Liver (tissue), 9 donors: ENCODE measurements around the gene APBA1. TPM values are rescaled to one million over a fixed set of nuclear protein-coding genes. Genes with fewer than 3 reads are reported as not detected.

ENCODE experiments used
- DNase-seq: peaks from one replicate; pipeline ENCODE4 v3.0.0-alpha.2; 2017; ENCODE audit warnings: low spot score
- H3K27ac ChIP-seq, 2 donors: one replicate each; pipeline ENCODE4 v1.7.0; 2013; ENCODE audit warnings: inconsistent platforms in 2 of 2, low read length in 2 of 2, control low read depth in 1 of 2, low read depth in 1 of 2, mild to moderate bottlenecking in 1 of 2
- H3K27me3 ChIP-seq, 4 donors: one replicate each; pipeline versions ENCODE4 v1.6.1 to v1.7.0; 2013; ENCODE audit warnings: low read length in 3 of 4, inconsistent platforms in 1 of 4, mild to moderate bottlenecking in 1 of 4, moderate library complexity in 1 of 4; ENCODE audit not compliant: control insufficient read depth in 4 of 4, insufficient read depth in 4 of 4
- H3K36me3 ChIP-seq, 4 donors: one replicate each; pipeline versions ENCODE4 v1.6.1 to v1.7.0; 2013; ENCODE audit warnings: low read length in 3 of 4, mild to moderate bottlenecking in 3 of 4, low read depth in 1 of 4, moderate library complexity in 1 of 4; ENCODE audit not compliant: control insufficient read depth in 4 of 4, insufficient read depth in 3 of 4
- H3K4me1 ChIP-seq, 4 donors: one replicate each; pipeline versions ENCODE4 v1.6.1 to v1.7.0; 2013; ENCODE audit warnings: low read length in 3 of 4, mild to moderate bottlenecking in 3 of 4, moderate library complexity in 1 of 4; ENCODE audit not compliant: control insufficient read depth in 4 of 4, insufficient read depth in 4 of 4
- H3K4me3 ChIP-seq, 3 donors: one replicate each; pipeline versions ENCODE4 v1.6.1 to v1.7.0; 2013; ENCODE audit warnings: low read length in 3 of 3, control low read depth in 1 of 3, low read depth in 1 of 3, mild to moderate bottlenecking in 1 of 3
- H3K9ac ChIP-seq, 2 donors: one replicate each; pipeline ENCODE4 v1.7.0; 2013; ENCODE audit warnings: low read length in 2 of 2, mild to moderate bottlenecking in 2 of 2, moderate library complexity in 2 of 2, control low read depth in 1 of 2, low read depth in 1 of 2
- H3K9me3 ChIP-seq, 4 donors: one replicate each; pipeline versions ENCODE4 v1.6.1 to v1.7.0; 2013; ENCODE audit warnings: low read length in 3 of 4; ENCODE audit not compliant: control insufficient read depth in 4 of 4
- ATF3 ChIP-seq: IDR thresholded peaks from 2 replicates; pipeline ENCODE4 v1.6.1; 2016; ENCODE audit warnings: antibody characterized with exemption
- CTCF ChIP-seq: fragments of 150-350 bp; IDR thresholded peaks from 2 replicates; pipeline ENCODE4 v1.5.1; 2017; ENCODE audit warnings: improper control_type of control experiment, low read depth, low read length; ENCODE audit not compliant: missing input control
- EGR1 ChIP-seq, 2 donors: IDR thresholded peaks; 2 replicates each; pipeline ENCODE4 v1.6.1; 2016 to 2018; ENCODE audit warnings: antibody characterized with exemption in 2 of 2, low read depth in 2 of 2
- FOXA1 ChIP-seq: IDR thresholded peaks from 2 replicates; pipeline ENCODE4 v1.6.1; 2016; ENCODE audit warnings: antibody characterized with exemption
- FOXA2 ChIP-seq: IDR thresholded peaks from 2 replicates; pipeline ENCODE4 v1.6.1; 2016; ENCODE audit warnings: antibody characterized with exemption
- HNF4G ChIP-seq: IDR thresholded peaks from 2 replicates; pipeline ENCODE4 v1.6.1; 2016; ENCODE audit warnings: antibody characterized with exemption
- JUND ChIP-seq, 2 donors: IDR thresholded peaks; 2 replicates each; pipeline ENCODE4 v1.6.1; 2016; ENCODE audit warnings: antibody characterized with exemption in 2 of 2
- MAX ChIP-seq: IDR thresholded peaks from 2 replicates; pipeline ENCODE4 v1.6.1; 2016; ENCODE audit warnings: antibody characterized with exemption
- NR2F2 ChIP-seq: IDR thresholded peaks from 2 replicates; pipeline ENCODE4 v1.6.1; 2016; ENCODE audit warnings: antibody characterized with exemption
- RAD21 ChIP-seq, 2 donors: IDR thresholded peaks; 2 replicates each; pipeline ENCODE4 v1.6.1; 2016; ENCODE audit warnings: antibody characterized with exemption in 2 of 2, mild to moderate bottlenecking in 2 of 2
- REST ChIP-seq: IDR thresholded peaks from 2 replicates; pipeline ENCODE4 v1.6.1; 2016; ENCODE audit warnings: antibody characterized with exemption, mild to moderate bottlenecking
- TAF1 ChIP-seq: conservative IDR thresholded peaks from 2 replicates; pipeline ENCODE4 v1.6.1; 2016; ENCODE audit warnings: antibody characterized with exemption, mild to moderate bottlenecking
- ZBTB33 ChIP-seq: IDR thresholded peaks from 2 replicates; pipeline ENCODE4 v1.6.1; 2016; ENCODE audit warnings: antibody characterized with exemption
- WGBS: extraction: QIAGEN DNeasy Blood & Tissue Kit; methylation state at CpG from one replicate; pipeline ENCODE4 v1.1.7; 2013; 5-methylcytosine and 5-hydroxymethylcytosine counted together
- polyA plus RNA-seq, 2 donors: library from polyadenylated mRNA; stranded (reverse) in 1 of 2; unstranded in 1 of 2; fragments of 200-250 nt in 1 of 2; fragments of >200 nt in 1 of 2; fragmentation: Nextera tagmentation in 1 of 2; extraction: Ambion mirVana in 1 of 2; gene quantifications; one replicate each; pipeline versions ENCODE4 v1.2.1 to v1.2.3, GENCODE V29; 2013 to 2015
- total RNA-seq, 2 donors: library from RNA; depleted of rRNA; stranded (reverse); fragments of >200 nt; gene quantifications; one replicate each; pipeline ENCODE4 v1.2.3, GENCODE V29; 2014
- donor health status: healthy.
- donor health status: healthy.
- donor health status: healthy.
- donor health status: healthy.
- donor health status: healthy.

Gene APBA1
- total and polyA plus RNA-seq, 4 donors, result 2.8 to 19.0 (median 6.1) TPM

GRCh38 chr9:69649566-69650250 is 22.5 kb downstream of the APBA1 start:
- no peak for DNase-seq
- H3K9ac ChIP-seq, result no peak overlapping the region
- H3K27ac ChIP-seq, result no peak overlapping the region

GRCh38 chr9:69647804-69648203 is 24.4 kb downstream of the APBA1 start:
- H3K36me3 ChIP-seq, result no peaks in the 10 kb centered on the region
- H3K4me1 ChIP-seq, result peaks cover under 1 to 42% (median 8%) of the 10 kb centered on the region in 4 donors
- 91% methylated on average over 3 of the region's 3 CpGs for WGBS
- H3K9me3 ChIP-seq, result no peaks in the 10 kb centered on the region
- DNase-seq, result no peak
- no peak overlapping the region for H3K9ac ChIP-seq
- no peak overlapping the region for H3K4me3 ChIP-seq
- no peaks in the 10 kb centered on the region for H3K27me3 ChIP-seq
- no peak overlapping the region for H3K27ac ChIP-seq
- no peak for TF ChIP-seq HNF4G
- TF ChIP-seq RAD21 (IDR thresholded peaks at IDR 0.05), result no peak
- no peak for TF ChIP-seq CTCF
- TF ChIP-seq ATF3, result no peak
- no peak for TF ChIP-seq ZBTB33
- TF ChIP-seq FOXA2, result no peak
- no peak for TF ChIP-seq NR2F2
- no peak for TF ChIP-seq EGR1 (IDR thresholded peaks at IDR 0.05; ENCODE audit: low read depth in 2 of 2)
- no peak for TF ChIP-seq JUND (IDR thresholded peaks at IDR 0.05)
- no peak for TF ChIP-seq REST

More at GRCh38 chr9:69649566-69650250, 22.5 kb downstream of the APBA1 start:
- Histone ChIP-seq H3K4me1 (peaks cover 0 to 43% (median 3%) of the 10 kb centered on the region in 4 donors), H3K36me3 (no peaks in the 10 kb centered on the region), H3K27me3 (no peaks in the 10 kb centered on the region), H3K4me3 (no peak overlapping the region), H3K9me3 (no peaks in the 10 kb centered on the region)
- no peak for TF ChIP-seq TAF1
- no peak for TF ChIP-seq MAX
- no peak for TF ChIP-seq ZBTB33
- no peak for TF ChIP-seq HNF4G
- TF ChIP-seq CTCF, result no peak
- TF ChIP-seq FOXA1, result no peak
- TF ChIP-seq RAD21 (IDR thresholded peaks at IDR 0.05), result no peak
- 63% methylated on average over 4 of the region's 4 CpGs for WGBS
